Central memory CD4-positive, alpha-beta T cell (primary cell): ENCODE results near the gene ARL5B.

Experiments used
- DNase-seq: peaks from one replicate; pipeline ENCODE4 v3.0.0; 2022

ARL5B gene

GRCh38 chr10:18713077-18713476 lies 53.8 kb downstream of the ARL5B start:
- DNase-seq, result no peak

GRCh38 chr10:18718991-18719390 lies 59.8 kb downstream of the ARL5B start:
- DNase-seq, result no peak

GRCh38 chr10:18719811-18720210 lies 60.6 kb downstream of the ARL5B start:
- no peak for DNase-seq

GRCh38 chr10:18721067-18721466 lies 61.8 kb downstream of the ARL5B start:
- DNase-seq, result no peak

GRCh38 chr10:18723801-18724200 lies 64.6 kb downstream of the ARL5B start:
- DNase-seq, result no peak
